ENCODE data around the gene ANTXRL.
"Not testable (repeated sequence)": the region's sequence is repeated elsewhere in the genome, so short reads cannot be mapped to it uniquely, and the experiment has no call there.

DNA sequence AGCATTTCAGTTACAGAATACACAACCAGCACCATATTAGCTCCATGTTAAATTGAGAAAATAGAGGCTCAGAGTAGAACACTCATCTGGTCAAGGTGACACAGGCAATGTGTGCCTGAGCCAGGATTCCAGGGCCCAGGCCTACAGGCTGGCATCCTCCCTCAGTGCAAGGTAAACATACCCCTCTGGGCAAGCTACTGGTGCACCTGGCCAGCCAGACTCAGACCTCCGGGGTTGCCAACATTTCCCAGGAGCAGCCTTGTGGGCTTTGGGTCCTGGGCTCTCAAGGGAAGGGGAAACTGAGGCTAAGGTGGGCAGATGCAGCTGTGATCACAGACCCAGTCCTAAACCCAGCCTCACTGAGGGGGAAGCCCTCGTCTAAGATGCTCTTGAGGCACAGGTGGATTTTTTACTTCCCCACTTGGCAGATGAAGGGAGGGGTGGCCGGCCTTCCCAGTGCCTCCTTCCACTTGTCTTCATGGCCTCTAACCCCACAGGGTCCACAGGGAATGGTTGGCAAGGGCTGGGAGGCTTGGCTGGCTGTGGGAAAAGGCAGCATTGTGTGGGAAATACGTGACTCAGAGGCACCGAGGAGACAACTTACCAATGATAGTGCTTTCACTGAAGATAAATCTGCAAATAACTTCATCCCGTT is 23.8 kb upstream of the ANTXRL start:
- TF ChIP-seq, protein P1, sequence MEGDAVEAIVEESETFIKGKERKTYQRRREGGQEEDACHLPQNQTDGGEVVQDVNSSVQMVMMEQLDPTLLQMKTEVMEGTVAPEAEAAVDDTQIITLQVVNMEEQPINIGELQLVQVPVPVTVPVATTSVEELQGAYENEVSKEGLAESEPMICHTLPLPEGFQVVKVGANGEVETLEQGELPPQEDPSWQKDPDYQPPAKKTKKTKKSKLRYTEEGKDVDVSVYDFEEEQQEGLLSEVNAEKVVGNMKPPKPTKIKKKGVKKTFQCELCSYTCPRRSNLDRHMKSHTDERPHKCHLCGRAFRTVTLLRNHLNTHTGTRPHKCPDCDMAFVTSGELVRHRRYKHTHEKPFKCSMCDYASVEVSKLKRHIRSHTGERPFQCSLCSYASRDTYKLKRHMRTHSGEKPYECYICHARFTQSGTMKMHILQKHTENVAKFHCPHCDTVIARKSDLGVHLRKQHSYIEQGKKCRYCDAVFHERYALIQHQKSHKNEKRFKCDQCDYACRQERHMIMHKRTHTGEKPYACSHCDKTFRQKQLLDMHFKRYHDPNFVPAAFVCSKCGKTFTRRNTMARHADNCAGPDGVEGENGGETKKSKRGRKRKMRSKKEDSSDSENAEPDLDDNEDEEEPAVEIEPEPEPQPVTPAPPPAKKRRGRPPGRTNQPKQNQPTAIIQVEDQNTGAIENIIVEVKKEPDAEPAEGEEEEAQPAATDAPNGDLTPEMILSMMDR (conservative IDR thresholded peaks at IDR 0.05; ENCODE audit: low read length): not testable (repeated sequence)
- not testable (repeated sequence) for TF ChIP-seq EZH2phosphoT487 (IDR thresholded peaks at IDR 0.05; ENCODE audit: borderline replicate concordance, low read depth, low read length)
